Activated gamma-delta T cell treated with anti-CD3 and anti-CD28 coated beads, Interleukin-2, amount 50 U/mL, for 16 hours (primary cell): Measurements from ENCODE around the gene MIPEP.
"Not testable (repeated sequence)": the region's sequence is repeated elsewhere in the genome, so short reads cannot be mapped to it uniquely, and the experiment has no call there.

Experiments used
- DNase-seq: peaks from one replicate; pipeline ENCODE4 v3.0.0-alpha.2; 2020; ENCODE audit warnings: low read depth

MIPEP gene

GRCh38 chr13:23888658-23889614 lies at the start of gene MIPEP:
Gene MIPEP (minus strand): TSS chr13:23889400. CDS start chr13:23889320, 80 bp downstream.
- peak; percentile 83 for DNase-seq

GRCh38 chr13:23934520-23934919 lies 45.3 kb upstream of the MIPEP start:
- no peak for DNase-seq

GRCh38 chr13:23928985-23929384 lies 39.8 kb upstream of the MIPEP start:
- no peak for DNase-seq

DNA sequence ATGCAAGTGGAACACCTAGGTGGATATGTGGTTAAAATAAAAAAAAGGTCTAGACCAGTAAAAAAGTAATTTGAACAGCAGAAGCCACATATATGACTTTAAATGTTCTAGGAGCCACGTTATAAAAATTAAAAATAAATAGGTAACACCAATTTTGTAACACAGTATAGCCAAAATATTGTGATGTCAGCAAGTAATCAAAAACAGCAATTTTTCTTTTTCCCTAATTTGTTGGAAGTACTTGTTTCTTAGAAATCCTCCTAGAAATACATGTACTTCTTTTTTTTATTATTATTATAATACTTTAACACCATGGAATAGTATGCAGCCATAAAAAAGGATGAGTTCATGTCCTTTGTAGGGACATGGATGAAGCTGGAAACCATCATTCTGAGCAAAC lies 33.8 kb upstream of the MIPEP start:
- DNase-seq = no peak

- no peak for DNase-seq
Measured at GRCh38 chr13:23922005-23922932, 33.1 kb upstream of the MIPEP start.

- no peak for DNase-seq
Measured at GRCh38 chr13:23921451-23921888, 32.3 kb upstream of the MIPEP start.

DNA sequence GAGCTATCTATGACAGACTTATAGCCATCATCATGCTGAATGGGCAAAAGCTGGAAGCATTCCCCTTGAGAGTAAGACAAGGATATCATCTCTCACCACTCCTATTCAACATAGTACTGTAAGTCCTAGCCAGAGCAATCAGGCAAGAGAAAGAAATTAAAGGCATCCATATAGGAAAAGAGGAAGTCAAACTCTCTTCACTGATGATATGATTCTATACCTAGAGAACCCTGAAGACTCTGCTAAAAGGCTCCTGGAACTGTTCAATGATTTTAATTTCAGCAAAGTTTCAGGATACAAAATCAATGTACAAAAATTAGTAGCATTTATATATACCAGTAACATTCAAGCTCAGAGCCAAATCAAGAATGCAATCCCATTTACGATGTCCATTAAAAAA lies 29.8 kb upstream of the MIPEP start:
- no peak for DNase-seq

DNA sequence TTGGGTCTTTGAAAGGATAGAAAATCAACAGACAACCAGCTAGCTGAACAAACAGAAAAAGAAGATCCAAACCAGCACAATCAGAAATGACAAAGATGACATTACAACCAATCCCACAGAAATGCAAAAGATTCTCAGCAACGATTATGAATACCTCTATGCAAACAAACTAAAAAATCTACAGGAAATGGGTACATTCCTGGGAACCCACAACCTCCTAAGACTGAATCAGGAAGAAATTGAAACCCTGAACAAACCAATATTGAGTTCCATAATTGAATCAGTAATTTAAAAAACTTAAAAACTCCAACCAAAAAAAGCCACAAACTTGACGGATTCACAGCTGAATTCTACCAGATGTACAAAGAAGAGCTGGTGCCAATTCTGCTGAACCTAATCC lies 29.0 kb upstream of the MIPEP start:
- no peak for DNase-seq

- no peak for DNase-seq
Measured at GRCh38 chr13:23915308-23915707, 26.1 kb upstream of the MIPEP start.

- DNase-seq = no peak
Measured at GRCh38 chr13:23912469-23912868, 23.3 kb upstream of the MIPEP start.

- no peak for DNase-seq
Measured at GRCh38 chr13:23909606-23910005, 20.4 kb upstream of the MIPEP start.

DNA sequence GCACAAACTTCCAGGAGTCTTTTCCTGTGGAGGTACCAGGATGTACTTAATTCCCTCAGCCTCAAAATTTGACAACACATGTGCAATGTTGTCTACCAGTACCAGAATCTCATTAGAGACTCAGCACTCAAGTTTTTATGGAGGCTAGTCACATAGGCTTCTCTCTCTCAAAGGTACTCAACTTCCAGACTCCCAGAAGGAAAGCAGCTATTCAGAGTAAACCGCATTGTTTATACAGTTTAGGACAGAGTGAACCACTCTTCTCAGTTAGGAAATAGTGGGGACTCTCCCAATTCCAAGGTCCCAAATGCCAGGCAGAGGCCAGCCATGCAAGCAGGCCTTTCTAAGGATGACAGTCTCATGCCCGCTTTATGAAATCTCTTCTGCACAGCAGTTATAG lies 16.6 kb upstream of the MIPEP start:
- no peak for DNase-seq

DNA sequence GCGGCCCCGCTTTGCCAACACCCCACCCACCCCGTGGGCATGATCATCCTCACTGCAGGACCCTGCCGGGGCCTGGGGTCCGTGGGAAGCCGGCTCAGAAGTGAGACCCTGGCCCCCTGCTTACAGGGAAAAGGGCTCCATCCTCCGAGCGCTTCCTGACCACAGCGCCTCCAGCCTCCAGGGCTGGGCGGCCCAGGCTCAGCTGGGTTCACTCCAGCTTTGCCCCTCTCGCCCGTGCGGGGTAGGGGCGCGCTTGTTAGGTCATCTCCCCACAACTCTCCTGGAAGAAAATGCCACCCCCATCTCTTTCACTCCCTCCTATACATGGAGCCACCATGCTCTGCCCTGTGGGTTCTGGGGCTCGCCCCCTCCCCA lies 14.7 kb upstream of the MIPEP start:
- DNase-seq = no peak

- no peak for DNase-seq
Measured at GRCh38 chr13:23902975-23903905, 14.0 kb upstream of the MIPEP start.

- DNase-seq = no peak
Measured at GRCh38 chr13:23901365-23901764, 12.2 kb upstream of the MIPEP start.

DNA sequence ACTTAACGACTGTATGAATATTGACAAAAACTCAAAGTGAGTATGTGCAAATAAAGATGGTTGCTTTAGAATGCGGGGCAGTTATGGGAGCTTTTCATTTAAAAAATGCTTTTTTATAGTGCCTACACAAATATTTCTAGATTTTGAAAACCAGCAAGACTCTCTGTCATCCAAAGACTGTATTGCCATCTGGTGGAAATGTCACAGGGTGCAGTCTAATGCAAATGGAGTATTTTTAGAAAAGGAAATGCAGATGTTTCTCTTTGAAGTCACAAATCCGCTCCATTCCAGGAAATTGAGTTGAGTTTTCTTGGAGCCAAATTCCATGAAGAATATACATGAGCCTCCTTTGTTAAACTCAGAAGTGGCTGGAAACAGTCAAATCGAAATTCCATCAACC lies 10.4 kb upstream of the MIPEP start:
- no peak for DNase-seq

- DNase-seq = no peak
Measured at GRCh38 chr13:23898101-23898500, 8.9 kb upstream of the MIPEP start.

DNA sequence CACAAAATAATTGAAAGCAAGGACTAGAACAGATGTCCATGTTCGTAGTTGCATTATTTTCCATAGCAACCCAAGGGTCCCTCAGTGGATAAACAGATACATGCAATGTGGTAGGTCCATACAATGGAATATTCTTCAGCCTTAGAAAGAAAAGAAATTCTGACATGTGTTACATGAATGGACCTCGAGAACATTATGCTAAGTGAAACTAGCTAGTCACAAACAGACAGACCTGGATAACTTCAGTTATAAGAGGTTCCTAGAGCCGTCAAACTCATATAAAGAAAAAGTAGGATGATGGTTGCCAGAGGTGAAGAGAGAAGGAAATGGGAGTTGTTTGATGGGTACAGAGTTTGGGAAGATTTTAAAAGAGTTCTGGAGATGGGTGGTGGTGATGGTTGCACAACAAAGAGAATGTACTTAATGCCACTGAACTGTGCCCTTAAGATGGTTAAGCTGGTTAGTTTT lies 8.3 kb upstream of the MIPEP start, which contains the start of gene C1QTNF9B:
TSS of gene C1QTNF9B (minus strand) at position 51 of the 468 bp plus-strand sequence.
- DNase-seq = not testable (repeated sequence)

- DNase-seq = not testable (repeated sequence)
Measured at GRCh38 chr13:23894746-23895145, 5.5 kb upstream of the MIPEP start.

DNA sequence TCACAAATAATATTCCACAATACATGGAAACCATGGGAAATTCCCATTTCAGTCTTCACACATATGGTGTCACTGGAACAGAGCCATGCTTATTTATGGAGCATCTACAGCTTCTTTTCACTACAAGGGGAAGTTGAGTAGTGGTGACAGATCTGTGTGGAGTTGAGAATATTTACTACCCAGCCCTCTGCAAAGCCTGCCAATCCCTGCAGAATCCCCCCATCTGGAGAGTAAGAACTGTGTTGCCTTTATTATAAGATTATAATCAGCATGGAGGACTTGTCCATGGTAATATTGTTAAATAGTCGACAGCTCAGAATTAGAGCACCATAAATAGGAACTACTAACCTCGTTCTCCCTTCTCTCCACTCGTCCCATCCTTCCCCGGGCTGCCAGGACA lies 4.6 kb upstream of the MIPEP start:
- DNase-seq = not testable (repeated sequence)
